GM15510 (cell line): ENCODE measurements around the gene RAB11FIP3.

Experiments used
- POLR2A ChIP-seq: IDR thresholded peaks from 3 replicates; pipeline ENCODE4 v1.6.1; 2011; ENCODE audit warnings: borderline replicate concordance; ENCODE audit not compliant: insufficient read length; ENCODE audit errors: extremely low read depth

RAB11FIP3 gene

GRCh38 chr16:425082-425718, at the start of gene RAB11FIP3:
Gene RAB11FIP3 (plus strand): TSS chr16:425649. CDS start chr16:426007, 358 bp downstream.
- TF ChIP-seq POLR2A, result peak; percentile 91

GRCh38 chr16:375927-376816, 49.3 kb upstream of the RAB11FIP3 start:
- no peak for TF ChIP-seq POLR2A

- no peak for TF ChIP-seq POLR2A
Observed at GRCh38 chr16:376817-377418, 48.5 kb upstream of the RAB11FIP3 start.

GRCh38 chr16:377419-377951, 48.0 kb upstream of the RAB11FIP3 start:
- no peak for TF ChIP-seq POLR2A

GRCh38 chr16:378821-379182, 46.6 kb upstream of the RAB11FIP3 start:
- no peak for TF ChIP-seq POLR2A

- TF ChIP-seq POLR2A, result no peak
Observed at GRCh38 chr16:379183-379960, 46.1 kb upstream of the RAB11FIP3 start.

GRCh38 chr16:379961-380761, 45.3 kb upstream of the RAB11FIP3 start:
- no peak for TF ChIP-seq POLR2A

- no peak for TF ChIP-seq POLR2A
Observed at GRCh38 chr16:380762-381011, 44.8 kb upstream of the RAB11FIP3 start.

GRCh38 chr16:381012-381788, 44.2 kb upstream of the RAB11FIP3 start:
- peak; percentile 10 for TF ChIP-seq POLR2A

GRCh38 chr16:381789-382717, 43.4 kb upstream of the RAB11FIP3 start, which contains the start of gene PGAP6:
Gene PGAP6 (minus strand): TSS chr16:381978. CDS start chr16:381821, 157 bp downstream.
- TF ChIP-seq POLR2A, result peak; percentile 77

- peak; percentile 41 for TF ChIP-seq POLR2A
Observed at GRCh38 chr16:383326-384051, 42.0 kb upstream of the RAB11FIP3 start.

GRCh38 chr16:386641-387156, 38.8 kb upstream of the RAB11FIP3 start:
- no peak for TF ChIP-seq POLR2A

- TF ChIP-seq POLR2A, result no peak
Observed at GRCh38 chr16:389352-389751, 36.1 kb upstream of the RAB11FIP3 start.
